Measurements from ENCODE around the gene C1R.

Gene C1R

GRCh38 chr12:7099290-7099996, 7.2 kb upstream of the C1R start:
- no peak for DNase-seq (ENCODE audit: low spot score)

GRCh38 chr12:7096979-7097378, 4.7 kb upstream of the C1R start:
- no peak for DNase-seq (ENCODE audit: low spot score)

DNA sequence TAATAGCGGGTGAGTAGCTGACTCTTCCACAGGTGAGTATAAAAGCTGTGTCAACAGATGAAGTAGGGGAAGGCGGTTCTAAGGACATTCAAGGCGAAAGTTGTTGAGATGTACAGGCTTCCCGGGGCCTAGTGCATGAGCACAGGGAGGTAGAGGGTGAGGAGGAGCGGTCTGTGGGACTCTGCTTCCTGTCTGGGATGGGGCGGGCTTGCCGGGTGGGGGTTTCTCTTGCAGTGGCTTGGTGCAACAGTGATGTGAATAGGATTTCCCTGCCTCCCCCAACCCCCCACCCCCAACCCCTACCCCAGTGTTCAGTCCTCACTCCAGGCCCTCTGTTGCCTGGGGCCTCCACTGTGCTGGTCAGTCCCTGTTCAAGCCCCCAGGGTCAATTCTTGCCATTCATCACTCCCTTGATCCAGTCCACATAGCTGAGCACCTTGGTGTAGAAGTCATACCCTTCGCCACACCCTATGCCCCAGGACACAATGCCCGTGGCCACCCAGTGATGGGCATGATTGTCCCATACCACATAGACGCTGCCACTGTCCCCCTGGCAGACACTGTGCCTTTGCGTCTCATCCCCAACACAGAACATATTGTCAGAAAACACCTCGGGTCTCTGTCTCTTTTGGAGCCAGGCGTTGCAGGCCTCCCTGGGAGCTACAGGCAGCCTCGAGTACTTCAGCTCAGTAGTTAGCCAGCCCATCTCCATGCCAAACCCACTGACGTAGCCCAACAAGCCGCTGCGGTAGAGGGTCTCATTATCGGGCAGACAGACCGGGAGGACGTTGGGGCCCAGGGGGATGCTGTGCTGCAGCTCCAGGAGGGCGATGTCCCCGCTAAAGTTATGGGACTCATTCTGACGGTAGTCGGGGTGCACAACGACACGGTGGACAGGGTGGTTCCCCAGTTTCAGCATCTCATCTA, 4.0 kb upstream of the C1R start:
- no peak for DNase-seq (ENCODE audit: low spot score)

GRCh38 chr12:7093892-7094291, 1.6 kb upstream of the C1R start:
- no peak for DNase-seq (ENCODE audit: low spot score)

GRCh38 chr12:7093486-7093885, 1.2 kb upstream of the C1R start:
- DNase-seq (ENCODE audit: low spot score), result no peak

GRCh38 chr12:7092986-7093460, 778 bp upstream of the C1R start:
- DNase-seq (ENCODE audit: low spot score), result no peak

DNA sequence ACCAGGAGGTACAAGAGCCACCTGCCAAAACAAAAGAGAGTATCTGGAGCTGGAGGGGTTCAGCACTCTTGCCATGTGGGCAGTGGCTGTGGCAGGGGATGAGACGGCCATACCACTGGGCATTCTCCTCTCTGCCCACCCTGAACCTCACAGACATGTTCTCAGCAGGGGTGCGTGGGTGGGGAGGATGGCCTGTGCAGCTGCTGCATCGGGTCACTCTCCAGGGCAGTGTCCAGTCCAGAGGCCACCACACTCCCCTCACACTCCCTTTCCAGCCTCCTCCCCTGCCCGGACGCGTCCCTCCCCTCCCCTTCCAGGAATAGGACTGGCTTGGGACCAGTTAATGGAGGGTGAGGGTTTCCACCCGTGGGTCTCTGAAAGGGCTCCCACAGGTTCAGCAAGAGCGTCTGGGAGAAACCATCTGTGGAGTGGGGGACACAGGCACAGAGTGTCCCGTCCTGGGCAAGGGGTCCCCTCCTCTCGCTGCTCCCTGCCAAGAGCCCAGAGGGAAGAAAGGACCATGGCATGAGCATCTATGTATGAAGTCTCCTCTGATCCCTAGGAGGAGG, 501 bp downstream of the C1R start:
- no peak for DNase-seq (ENCODE audit: low spot score)

- no peak for DNase-seq (ENCODE audit: low spot score)
Observed at GRCh38 chr12:7091171-7091570, 1.1 kb downstream of the C1R start.

GRCh38 chr12:7090222-7090998, 1.8 kb downstream of the C1R start:
- DNase-seq (ENCODE audit: low spot score), result no peak

- no peak for DNase-seq (ENCODE audit: low spot score)
Observed at GRCh38 chr12:7089196-7089871, 2.9 kb downstream of the C1R start.

- no peak for DNase-seq (ENCODE audit: low spot score)
Observed at GRCh38 chr12:7083125-7083524, 9.1 kb downstream of the C1R start.

- no peak for DNase-seq (ENCODE audit: low spot score)
Observed at GRCh38 chr12:7081037-7081436, 11.2 kb downstream of the C1R start.

DNA sequence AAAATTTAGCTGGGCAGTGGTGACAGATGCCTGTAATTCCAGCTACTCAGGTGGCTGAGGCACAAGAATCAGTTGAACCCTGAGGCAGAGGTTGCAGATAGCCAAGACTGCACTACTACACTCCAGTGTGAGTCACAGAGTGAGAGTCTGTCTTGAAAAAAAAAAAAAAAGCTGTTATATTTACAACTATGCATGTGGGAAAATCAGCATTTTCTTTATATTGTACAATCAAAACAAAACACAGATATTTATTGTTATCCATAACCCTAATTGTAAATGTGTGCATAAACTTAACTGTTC, 12.5 kb downstream of the C1R start:
- no peak for DNase-seq (ENCODE audit: low spot score)

- no peak for DNase-seq (ENCODE audit: low spot score)
Observed at GRCh38 chr12:7078163-7078562, 14.1 kb downstream of the C1R start.

GRCh38 chr12:7076493-7076892, 15.8 kb downstream of the C1R start:
- DNase-seq (ENCODE audit: low spot score), result no peak

DNA sequence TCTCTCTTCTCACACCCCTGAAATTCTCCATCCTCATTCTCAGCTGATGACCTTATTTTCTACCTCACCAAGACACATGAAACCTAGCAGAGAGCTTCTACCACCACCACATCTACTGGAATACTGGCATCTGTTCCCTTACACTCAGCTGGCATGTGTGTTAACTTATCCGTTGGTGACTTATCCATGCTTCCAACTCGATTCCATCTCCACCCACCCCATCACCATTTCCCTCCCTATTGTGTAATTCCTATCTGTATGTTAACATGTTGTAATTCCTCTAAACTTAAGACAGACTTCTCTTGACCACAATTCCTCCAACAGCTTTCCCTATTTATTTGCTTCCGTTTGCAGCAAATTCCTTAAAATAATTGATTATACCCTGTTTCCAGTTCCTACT, 16.3 kb downstream of the C1R start:
- no peak for DNase-seq (ENCODE audit: low spot score)

- no peak for DNase-seq (ENCODE audit: low spot score)
Observed at GRCh38 chr12:7075518-7075917, 16.7 kb downstream of the C1R start.

GRCh38 chr12:7073946-7074345, 18.3 kb downstream of the C1R start:
- no peak for DNase-seq (ENCODE audit: low spot score)

- DNase-seq (ENCODE audit: low spot score), result no peak
Observed at GRCh38 chr12:7072554-7072953, 19.7 kb downstream of the C1R start.

- DNase-seq (ENCODE audit: low spot score), result no peak
Observed at GRCh38 chr12:7072035-7072434, 20.2 kb downstream of the C1R start.

GRCh38 chr12:7069386-7069785, 22.9 kb downstream of the C1R start:
- no peak for DNase-seq (ENCODE audit: low spot score)

GRCh38 chr12:7068994-7069346, 23.3 kb downstream of the C1R start:
- DNase-seq (ENCODE audit: low spot score), result no peak

Data from NAMALWA (cell line).